GM21526 (cell line): Measurements from ENCODE around the gene PHC2.

Experiments used
- ATAC-seq: cut with Tn5 transposase; IDR thresholded peaks from one replicate; pipeline ENCODE4 v1.9.1; 2021; ENCODE audit warnings: moderate library complexity; ENCODE audit not compliant: unreplicated experiment, low FRiP score

PHC2 gene

DNA sequence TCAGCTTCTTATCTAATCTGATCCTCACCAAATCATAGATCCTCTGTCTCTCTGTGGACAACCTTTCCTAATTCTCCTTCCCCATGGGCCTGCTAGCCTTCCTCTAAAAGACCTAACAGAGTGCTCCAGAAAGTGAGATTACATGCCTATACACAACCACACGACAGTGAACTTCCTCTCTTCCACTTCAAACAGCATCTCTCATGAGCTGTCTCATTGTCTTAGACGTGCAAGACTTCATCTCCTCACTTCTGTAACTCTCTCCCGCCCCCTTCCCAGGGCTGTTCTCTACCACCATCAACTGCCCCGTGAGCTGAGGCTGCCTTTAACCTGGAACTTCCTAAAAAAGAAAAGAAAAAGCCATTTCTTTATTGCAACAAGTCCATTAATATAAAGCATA, 95.9 kb downstream of the PHC2 start:
- ATAC-seq: no peak

DNA sequence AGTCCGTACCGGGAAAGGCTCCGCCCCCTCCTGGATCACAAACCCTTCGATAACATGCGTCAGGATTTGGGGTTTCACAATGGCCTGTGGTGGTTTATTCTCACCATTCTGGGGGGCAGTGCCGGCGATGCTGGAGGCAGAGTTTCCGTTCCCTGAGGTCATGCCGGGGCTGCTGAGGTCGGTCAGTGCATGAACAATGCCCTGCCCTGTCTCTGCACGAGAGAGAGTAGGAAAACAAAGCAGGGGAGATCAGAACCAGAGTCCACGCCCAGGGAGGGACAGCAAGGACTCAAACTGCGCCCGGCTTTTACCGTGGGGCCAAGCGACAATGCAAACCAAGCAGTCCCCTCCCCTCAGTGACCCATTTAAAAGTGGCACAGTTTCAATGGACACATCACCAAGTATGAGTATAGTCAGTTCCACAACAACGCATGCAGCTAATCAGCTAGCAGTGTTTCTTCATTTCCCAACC, 96.8 kb downstream of the PHC2 start:
- ATAC-seq: no peak

DNA sequence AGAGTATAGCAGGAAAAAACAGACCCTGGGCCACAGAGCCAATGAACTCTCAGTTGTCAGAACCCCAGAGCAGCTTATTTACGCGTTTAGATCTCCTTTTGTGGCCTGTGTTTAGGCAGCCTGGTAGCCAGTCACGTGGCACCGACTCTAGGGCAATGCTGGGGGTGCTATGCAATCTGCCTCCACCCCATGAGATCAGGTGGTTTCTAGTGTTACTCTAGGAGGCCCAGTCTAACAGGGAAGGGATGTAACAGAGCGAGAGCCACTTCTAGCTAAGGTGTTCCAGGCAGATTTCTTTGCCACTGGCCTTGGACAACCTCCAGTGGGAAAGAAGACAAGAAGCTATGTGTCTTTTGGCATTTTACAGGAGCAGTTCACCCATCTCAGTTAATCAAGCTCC, 98.0 kb downstream of the PHC2 start:
- ATAC-seq: no peak

DNA sequence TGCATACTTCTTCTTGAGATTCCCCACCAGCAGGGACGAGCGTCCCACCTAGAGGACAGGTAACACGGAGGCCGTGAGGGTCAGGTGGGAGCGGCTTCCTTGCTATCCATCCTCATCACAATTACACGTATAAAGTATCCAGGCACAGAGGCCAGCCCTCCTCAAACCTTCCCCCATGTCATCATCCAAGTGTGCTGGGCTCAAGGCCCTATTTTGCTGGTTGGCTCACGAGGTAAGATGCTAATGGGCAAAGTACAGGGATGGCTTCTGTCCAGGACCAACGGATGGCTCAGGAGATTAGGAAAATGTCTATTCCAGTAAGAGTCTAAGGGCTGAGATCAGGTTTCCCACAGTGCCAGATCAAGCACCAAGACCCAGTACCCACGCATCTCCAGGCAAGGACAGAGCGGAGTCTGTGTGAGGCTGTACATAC, 98.5 kb downstream of the PHC2 start:
- no peak for ATAC-seq

DNA sequence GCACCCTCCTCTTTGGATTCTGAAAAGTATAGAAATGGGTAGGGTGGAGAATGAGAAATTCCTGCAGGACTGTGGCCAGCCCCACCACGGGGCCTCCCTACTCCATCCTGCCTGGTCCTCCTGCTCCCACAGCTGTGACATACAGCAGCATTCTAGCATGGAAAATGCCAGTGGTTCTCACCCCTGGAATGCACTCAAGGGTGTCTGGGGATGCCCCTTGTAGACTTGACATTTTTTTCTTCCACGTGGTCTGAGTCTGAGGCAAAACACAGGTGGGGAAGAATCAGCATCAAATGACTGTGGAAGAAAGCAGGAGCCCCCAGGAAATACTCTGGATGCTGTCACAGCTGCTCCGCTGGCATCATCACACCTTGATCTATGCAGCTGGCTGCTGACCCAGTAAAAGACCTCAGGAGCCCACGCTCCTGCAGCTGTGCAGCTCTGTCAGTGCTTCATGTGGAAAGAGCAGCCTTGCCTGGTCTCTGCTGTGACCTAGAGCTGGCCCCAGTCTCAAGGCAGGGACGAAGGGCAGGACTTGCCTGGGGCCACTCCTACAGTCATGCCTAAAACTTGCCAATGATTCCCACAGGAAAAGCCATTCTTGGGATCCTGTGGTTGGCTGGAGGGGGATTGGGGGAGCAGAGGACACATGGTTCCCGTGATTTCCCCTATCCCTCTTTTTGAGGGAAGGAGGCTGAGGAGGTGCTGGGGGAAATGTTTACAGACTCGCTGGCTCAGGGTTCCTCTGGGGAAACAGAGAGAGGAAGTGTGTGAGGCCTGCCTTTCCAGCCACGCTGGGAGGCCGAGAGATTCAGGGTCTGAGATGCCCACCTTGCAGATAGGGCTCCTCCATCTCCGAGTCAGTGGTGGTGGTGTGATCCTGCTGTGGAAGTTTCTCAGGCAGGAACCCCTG, 99.2 kb downstream of the PHC2 start:
- ATAC-seq: no peak

DNA sequence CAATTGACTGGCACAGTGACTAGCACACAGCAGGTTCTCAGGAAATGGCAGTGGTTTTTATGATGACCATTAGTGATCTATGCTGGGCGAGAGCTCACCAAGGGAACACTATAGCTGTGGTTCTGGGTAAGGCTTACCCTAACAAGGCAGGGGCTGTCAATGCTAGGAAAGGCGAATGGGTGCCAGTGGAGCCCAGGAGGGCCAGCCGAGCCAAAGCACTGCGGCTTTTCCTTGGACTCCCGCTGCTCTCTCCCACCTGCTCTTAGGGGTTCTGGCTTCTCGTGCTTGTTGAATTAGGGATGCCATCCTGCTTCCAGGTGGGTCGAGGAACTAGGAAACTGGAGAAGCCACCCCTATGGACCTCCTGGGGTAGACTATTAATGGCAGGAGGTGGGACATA, 100.0 kb downstream of the PHC2 start:
- no peak for ATAC-seq

DNA sequence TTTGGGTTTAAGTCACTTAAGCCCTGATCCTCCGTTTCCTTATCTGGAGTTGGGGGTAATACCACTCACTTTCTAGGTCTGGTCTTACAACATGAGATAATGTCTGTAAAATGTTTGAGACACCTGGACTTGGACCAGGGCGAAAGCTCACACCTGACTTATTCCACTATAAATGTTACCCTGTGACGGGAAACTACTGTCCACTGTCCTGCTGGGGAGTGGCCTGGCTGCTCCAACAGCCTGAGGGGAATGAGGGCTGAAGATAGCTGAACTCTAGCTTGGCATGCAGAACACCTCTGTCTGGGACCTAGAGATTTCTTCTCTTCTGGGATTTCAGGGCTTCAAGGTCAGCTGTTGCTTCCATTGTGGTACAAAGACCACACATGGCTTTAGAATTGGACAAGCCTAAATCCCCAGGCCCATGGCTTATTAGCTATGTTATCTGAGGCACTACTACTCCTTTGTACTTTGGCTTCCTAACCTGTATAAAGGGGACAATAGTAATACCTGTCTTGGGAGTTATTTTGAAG, 100.5 kb downstream of the PHC2 start:
- ATAC-seq: no peak

DNA sequence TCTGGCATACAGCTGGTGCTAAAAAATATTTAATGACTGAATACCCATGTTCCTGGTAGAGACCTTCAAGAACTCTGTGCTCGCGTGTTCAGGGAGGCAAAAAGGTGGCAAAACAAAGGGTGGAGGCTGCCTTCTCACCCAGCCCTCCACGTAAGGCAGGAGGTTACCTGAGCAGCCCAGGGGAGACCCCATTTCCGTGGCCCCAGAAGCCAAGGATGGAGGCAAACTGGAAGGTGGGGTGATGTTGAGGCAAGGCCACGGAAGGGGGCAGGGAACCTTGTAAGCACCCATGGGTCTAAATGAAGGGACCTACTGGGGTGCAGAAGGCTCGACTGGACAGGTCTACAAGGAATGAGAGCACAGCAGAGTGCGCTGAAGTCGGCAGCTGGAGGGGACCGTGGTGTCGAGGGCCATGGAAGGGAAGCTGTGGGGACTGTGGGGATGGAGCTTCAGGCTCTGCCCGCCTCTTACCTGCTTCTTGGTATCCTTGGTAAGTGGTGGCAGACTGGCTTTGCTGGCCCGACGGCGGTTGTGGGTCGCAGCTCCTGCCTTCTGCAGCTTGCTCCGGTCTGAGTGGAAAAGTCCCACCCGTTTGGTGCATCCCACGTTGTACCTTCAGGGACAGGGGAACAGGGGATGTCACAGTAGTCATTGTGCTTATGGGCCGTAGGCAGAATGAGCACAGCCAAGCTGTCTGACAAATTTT, 101.1 kb downstream of the PHC2 start:
- no peak for ATAC-seq

DNA sequence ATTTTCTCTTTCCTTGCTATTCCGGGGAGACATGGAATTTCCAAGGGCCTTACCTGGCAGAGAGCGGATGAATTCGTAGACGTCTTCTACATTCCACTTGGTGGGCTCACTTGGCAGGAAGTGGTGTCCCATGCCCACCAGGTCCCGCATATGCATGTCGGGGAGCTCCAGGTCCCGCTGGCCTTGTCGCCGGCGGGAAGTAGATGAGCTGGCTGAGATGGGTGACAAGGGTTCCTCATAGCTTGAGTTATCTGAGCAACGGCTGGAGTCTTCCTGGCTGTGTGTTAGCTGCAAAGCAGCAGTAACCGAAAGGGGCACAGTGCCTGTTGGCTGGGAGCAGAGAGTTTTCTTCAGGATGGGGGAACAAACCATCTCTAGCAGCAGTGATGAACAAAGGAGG, 102.1 kb downstream of the PHC2 start:
- ATAC-seq: no peak

DNA sequence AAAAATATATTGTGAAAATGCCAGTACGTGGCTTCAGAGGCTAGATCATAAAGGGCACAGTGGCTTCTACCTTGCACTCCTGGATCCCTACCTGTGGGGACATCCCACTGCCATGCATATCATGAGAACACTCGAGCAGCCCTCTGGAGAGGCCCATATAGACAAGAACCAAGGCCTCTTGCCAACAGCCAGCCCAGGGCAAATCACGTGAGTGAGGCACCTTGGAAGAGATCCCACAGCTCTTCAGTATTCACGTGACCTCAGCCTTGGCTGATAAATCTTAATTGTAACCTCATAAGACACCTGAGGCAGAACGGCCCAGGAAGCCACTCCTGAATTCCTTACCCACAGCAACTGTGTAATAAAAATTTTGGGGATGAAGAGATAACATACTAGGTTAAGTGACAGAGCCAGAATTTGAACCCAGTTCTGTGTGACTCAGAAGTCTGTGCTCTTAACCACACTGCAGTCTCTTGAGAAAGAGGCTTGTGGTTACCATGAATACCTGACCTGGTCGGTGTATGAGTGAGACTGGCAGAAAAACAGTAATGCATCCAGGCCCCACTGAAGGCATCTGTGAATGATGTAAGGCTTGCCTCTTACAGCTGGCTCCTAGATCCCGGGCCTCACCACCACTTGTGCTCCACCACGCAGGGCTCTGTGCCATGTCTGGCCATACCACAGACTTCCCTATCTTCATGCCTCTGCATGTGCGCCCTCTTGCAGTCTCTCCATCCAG, 103.1 kb downstream of the PHC2 start:
- ATAC-seq: no peak

DNA sequence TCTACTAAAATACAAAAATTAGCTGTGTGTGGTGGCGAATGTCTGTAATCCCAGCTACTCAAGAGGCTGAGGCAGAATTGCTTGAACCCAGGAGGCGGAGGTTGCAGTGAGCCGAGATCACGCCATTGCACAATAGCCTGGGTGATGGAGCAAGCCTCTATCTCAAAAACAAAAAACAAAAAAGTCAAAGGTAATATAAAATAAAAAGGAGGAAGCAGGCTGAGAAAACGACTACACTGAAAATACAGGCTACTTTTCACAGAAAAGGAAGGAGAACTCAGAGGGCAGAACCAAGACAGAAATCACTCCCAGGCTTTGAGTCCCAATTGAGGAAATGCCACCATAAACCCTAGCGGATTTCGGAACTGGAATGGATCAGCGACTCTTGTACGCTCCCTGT, 104.1 kb downstream of the PHC2 start:
- ATAC-seq: no peak

DNA sequence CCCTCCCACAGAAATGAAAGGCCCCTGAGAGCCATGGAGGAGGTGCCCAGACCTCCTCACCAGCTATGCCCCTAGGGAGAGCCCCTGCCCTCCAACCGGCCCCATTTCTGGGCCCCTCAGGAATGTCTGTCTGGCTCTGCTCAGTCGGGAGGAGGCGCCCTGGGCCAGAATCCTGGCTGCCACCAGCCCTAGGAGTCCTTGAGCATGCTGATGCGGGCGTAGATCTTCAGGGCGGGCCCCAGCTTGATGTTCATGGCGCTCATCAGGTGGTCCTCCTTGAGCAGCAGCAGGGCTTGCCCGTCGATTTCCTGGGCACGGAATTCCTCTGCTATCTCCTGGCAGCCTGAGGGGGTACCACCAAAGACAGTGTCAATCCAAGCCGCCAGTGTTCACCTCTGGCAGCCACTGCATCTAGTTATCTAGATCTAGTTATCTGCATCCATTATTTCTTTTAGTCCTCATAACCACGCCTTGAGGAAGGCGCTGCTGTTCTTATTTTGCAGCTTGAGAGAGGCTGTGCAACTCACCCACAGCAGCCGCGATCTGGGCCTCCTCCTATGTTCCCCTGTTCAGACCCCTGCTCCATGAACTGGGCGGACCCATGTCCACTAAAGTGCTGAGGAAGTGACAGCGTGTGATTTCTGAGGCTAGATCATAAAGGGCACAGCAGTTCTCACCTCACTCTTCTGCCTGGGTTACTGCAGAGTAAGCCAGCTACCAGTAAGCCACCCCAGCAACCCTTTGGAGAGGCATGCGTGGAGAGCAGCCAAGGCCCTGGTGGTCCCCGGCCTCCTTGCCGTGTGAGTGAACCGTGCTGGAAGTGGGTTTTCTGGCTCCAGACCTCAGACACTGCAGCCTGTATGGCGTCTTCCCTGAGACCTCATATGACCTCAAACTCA, 106.0 kb downstream of the PHC2 start:
- ATAC-seq: no peak

DNA sequence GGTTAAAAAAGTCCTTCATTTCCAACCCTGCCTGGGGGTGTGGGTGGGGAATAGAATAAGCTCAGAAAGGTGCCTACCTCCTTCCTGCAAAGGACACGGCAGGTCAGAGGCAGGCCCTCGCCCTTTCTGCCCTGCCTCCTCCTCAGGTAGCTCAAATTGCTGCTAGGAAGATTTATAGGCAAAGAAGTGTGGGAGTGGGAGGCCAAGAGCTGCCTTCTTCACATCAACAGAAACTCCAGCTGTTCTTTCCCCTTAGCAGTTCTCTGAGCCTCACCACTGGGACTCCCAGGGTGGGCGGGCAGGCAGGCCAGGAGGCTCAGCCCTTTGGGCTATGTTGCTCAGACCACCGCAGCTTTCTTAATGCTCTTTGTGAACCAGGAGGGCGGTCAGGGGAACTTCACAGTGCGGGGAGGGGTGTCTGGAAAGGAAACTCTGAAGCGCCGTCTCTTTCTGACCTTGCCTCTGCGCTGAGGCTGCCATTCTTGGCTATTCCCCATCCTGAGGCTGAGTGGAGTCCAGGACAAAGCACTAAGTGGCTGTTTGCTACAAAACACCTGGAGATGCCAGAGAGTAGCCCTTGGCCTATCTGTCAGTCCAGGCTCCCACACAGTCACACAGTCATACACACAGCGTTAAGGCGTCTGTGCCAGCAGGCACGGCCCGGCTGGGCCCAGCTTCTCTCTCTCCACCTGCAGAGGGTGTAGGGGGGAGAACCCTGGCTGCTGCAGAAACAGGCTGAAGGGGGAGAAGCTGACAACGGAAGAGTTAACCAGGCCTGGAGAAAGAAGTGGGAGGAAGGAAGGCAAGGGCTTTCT, 107.0 kb downstream of the PHC2 start:
- no peak for ATAC-seq

DNA sequence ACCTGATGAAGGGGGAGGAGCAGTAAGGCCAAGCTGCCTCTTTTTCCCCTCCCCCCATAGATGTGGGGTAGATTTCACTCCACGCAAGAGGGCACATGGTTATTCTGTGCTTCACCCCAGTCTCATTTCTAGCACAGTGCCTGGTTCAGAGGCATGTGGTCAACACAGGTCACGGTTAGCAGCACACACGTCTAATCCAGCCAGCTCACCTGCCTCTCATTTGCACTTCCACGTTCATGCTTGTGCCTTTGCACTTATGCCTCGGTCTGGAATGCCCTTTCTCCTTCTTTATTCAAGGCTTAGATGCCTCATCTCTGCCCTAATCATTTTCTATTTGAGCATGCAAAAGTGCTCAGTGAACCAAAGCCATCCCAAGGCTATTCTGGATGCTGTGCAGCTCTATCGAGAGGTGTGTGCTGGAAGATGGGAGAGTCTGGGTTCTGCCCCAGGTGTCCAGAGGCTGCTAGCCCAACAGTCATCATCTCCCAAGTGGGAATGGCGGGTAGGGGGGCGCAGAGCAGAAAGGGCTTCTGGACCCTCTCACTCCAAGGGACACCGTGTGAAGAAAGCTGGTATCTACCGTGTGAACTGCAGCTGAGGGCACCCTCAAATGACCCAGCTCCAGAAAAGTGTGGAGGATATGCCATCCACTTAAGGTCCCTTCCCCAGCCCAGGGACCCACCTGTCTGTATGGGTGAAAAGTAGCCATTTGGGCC, 107.9 kb downstream of the PHC2 start:
- no peak for ATAC-seq

DNA sequence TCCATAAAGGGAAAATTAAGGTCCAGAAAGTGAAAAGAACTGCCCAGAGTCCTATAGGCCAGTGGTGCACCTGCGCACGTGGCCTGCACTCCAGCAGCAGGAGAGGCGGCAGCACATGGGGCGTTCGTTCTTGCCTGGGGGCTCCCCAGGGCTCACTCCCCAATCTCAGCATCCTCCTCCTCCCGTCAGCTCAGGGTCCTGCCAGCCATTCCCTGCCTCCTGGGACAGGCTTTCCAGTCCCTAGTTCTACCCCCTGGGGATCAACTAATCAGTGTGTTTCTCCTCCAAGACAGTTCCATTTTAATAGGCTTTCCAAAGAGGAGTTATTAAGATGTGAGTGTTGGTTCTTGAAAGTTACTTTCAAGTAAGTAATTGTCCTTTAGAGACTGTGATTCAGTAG, 108.8 kb downstream of the PHC2 start:
- no peak for ATAC-seq

DNA sequence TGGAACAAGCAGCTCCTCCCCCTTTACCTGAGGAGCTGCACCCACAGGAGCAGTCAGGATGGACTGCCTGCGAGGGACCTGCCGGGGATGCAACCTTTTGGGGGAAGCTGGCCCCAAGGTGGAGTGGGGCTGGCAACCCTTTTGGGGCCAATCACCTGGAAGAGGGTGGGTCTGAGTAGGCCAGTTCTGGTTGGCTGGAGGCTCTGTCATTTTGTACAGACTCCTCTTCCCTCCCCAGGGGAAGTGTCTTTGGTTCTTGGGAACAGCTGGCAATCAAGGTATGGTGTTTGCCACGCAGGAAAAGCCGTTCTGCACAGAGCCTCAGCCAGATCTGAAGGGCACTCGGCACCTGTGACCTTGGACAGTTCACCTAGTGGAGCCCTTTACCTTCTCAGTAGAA, 109.7 kb downstream of the PHC2 start:
- no peak for ATAC-seq

DNA sequence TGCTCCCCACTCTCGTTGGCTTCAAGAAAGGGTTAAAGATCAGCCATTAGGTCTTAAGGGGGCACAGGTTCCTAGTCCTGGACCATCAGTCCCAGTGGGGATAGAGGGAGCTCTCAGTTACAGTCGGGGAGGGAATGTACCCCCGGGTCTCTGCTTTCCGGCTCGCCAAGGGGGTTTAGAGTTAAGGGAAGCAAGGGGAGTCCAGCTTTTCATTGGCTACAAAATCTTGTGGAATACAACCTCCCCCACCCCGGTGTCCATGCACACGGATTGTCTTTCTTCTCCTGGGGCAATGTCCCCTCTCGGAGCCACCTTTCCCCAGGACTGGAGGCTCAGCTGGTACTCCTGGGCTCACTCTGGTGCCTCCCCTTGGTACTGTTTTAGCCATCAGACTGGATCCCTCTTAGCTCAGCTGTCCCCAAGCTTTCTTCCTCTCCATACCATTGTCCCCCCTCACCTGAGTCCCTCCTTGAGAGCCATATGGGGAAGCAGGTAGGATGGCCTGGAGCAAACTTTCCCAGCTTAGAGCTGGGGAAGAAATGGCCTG, 110.2 kb downstream of the PHC2 start, which contains the start of gene A3GALT2:
A3GALT2 (minus strand) TSS at position 480 of the 547 bp plus-strand sequence; CDS start at position 480, 0 bp downstream.
- no peak for ATAC-seq
